MM.1S (cell line): Measurements from ENCODE around the gene PROK2.

Experiments
- DNase-seq: peaks from one replicate; pipeline ENCODE4 v3.0.0-alpha.2; 2015
- H2AFZ ChIP-seq: fragments of 300-600 bp; sonication (generic); 2 replicates; pipeline ENCODE4 v1.6.0; 2016; ENCODE audit warnings: antibody characterized with exemption, low read length
- H3F3A ChIP-seq: fragments of 300-600 bp; sonication (generic); 2 replicates; pipeline ENCODE4 v1.6.1; 2016; ENCODE audit warnings: mild to moderate bottlenecking, antibody characterized with exemption, low read length, moderate library complexity, mixed read lengths; ENCODE audit not compliant: insufficient read depth
- H3K27ac ChIP-seq: fragments of 300-600 bp; sonication (generic); 2 replicates; pipeline ENCODE4 v1.5.1; 2016; ENCODE audit warnings: mild to moderate bottlenecking, low read length
- H3K27me3 ChIP-seq: fragments of 300-600 bp; sonication (generic); replicated peaks from 2 replicates; pipeline ENCODE4 v1.6.0; 2016; ENCODE audit warnings: low read length; ENCODE audit not compliant: insufficient read depth
- H3K36me3 ChIP-seq: fragments of 300-600 bp; sonication (generic); replicated peaks from 2 replicates; pipeline ENCODE4 v1.6.1; 2016; ENCODE audit warnings: mild to moderate bottlenecking, low read length, mixed read lengths; ENCODE audit not compliant: insufficient read depth
- H3K4me1 ChIP-seq: fragments of 300-600 bp; sonication (generic); 2 replicates; pipeline ENCODE4 v1.6.1; 2016; ENCODE audit warnings: low read length, mixed read lengths
- H3K4me2 ChIP-seq: fragments of 300-600 bp; sonication (generic); 2 replicates; pipeline ENCODE4 v1.6.0; 2016; ENCODE audit warnings: low read depth, low read length
- H3K4me3 ChIP-seq: fragments of 300-600 bp; sonication (generic); 2 replicates; pipeline ENCODE4 v1.5.1; 2016; ENCODE audit warnings: low read length, mixed read lengths
- H3K79me2 ChIP-seq: fragments of 300-600 bp; sonication (generic); 2 replicates; pipeline ENCODE4 v1.6.1; 2016; ENCODE audit warnings: mixed run types, low read length, mixed read lengths
- H3K9ac ChIP-seq: fragments of 300-600 bp; sonication (generic); 2 replicates; pipeline ENCODE4 v1.6.1; 2016; ENCODE audit warnings: low read length, mixed read lengths
- H3K9me2 ChIP-seq: fragments of 300-600 bp; sonication (generic); replicated peaks from 2 replicates; pipeline ENCODE4 v1.6.1; 2016; ENCODE audit warnings: mild to moderate bottlenecking, low read length, mixed read lengths; ENCODE audit not compliant: insufficient read depth
- H3K9me3 ChIP-seq: fragments of 300-600 bp; sonication (generic); replicated peaks from 2 replicates; pipeline ENCODE4 v1.6.1; 2016; ENCODE audit warnings: mild to moderate bottlenecking, low read length, mixed read lengths; ENCODE audit not compliant: insufficient read depth
- H4K20me1 ChIP-seq: fragments of 300-600 bp; sonication (generic); 2 replicates; pipeline ENCODE4 v1.6.1; 2016; ENCODE audit warnings: mild to moderate bottlenecking, low read length, moderate library complexity, mixed read lengths; ENCODE audit not compliant: insufficient read depth
- EZH2 ChIP-seq: fragments of 300-600 bp; sonication (generic); optimal IDR thresholded peaks from 2 replicates; pipeline ENCODE3; 2017; ENCODE audit warnings: low read depth, mild to moderate bottlenecking, antibody characterized with exemption, low read length, mixed read lengths
- EZH2phosphoT487 ChIP-seq: fragments of 300-600 bp; sonication (generic); IDR thresholded peaks from 2 replicates; pipeline ENCODE4 v1.6.1; 2018; ENCODE audit warnings: antibody characterized with exemption, low read length
- TF ChIP-seq, protein P1 (sequence below): fragments of 300-600 bp; sonication (generic); IDR thresholded peaks from 2 replicates; pipeline ENCODE4 v1.5.1; 2016; ENCODE audit warnings: antibody characterized with exemption, low read length, mixed read lengths

The PROK2 gene

GRCh38 chr3:71784914-71785531, at the start of gene PROK2:
Gene PROK2, minus strand, starts transcription at chr3:71785148. Its CDS starts 96 bp downstream, at chr3:71785052.
- Histone ChIP-seq H3K27ac (no peak within 1 kb of the TSS), H3K9me3 (no peaks in the 10 kb centered on the region), H2AFZ (no peak within 1 kb of the TSS), H3K27me3 (peaks cover 7% of the 10 kb centered on the region; the same call in 1 of the 2 replicates), H3F3A (no peaks in the 10 kb centered on the region), H4K20me1 (no peaks in the 10 kb centered on the region), H3K4me2 (peak within 1 kb of the TSS; percentile 24; the same call in 1 of the 2 replicates), H3K9me2 (no peaks in the 10 kb centered on the region), H3K4me3 (0 out of 2 replicates have a peak within 1 kb of the TSS, but pooled peaks have one; percentile 15), H3K79me2 (no peaks in the 10 kb centered on the region), H3K36me3 (no peaks in the 10 kb centered on the region), H3K9ac (no peak within 1 kb of the TSS), H3K4me1 (no peaks in the 10 kb centered on the region)
- no peak for DNase-seq
- TF ChIP-seq EZH2, result no peak
- TF ChIP-seq, protein P1, sequence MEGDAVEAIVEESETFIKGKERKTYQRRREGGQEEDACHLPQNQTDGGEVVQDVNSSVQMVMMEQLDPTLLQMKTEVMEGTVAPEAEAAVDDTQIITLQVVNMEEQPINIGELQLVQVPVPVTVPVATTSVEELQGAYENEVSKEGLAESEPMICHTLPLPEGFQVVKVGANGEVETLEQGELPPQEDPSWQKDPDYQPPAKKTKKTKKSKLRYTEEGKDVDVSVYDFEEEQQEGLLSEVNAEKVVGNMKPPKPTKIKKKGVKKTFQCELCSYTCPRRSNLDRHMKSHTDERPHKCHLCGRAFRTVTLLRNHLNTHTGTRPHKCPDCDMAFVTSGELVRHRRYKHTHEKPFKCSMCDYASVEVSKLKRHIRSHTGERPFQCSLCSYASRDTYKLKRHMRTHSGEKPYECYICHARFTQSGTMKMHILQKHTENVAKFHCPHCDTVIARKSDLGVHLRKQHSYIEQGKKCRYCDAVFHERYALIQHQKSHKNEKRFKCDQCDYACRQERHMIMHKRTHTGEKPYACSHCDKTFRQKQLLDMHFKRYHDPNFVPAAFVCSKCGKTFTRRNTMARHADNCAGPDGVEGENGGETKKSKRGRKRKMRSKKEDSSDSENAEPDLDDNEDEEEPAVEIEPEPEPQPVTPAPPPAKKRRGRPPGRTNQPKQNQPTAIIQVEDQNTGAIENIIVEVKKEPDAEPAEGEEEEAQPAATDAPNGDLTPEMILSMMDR, result no peak

DNA sequence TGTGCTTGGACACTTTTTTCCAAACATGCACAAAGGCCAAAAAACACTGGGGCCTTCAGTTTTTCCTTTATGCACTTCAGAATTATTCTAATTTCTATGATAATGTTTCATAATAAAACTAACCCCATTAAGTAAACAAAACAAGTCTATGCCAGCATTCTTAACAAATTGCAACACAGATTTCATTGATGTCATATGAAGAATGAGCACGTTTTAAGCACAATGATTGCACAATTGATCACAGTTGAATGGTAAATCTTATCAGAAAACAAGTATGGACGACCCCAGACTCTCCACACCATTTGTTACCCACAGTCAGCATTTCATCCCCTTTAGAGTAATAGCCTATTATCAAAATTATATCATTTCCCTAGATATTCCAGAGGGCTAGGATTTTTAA, 46.7 kb upstream of the PROK2 start:
- no peaks in the 10 kb centered on the region for H3K79me2 ChIP-seq
- no peak overlapping the region for H3K27ac ChIP-seq
- no peak overlapping the region for H2AFZ ChIP-seq
- H3K9me2 ChIP-seq, result no peaks in the 10 kb centered on the region
- no peaks in the 10 kb centered on the region for H3K27me3 ChIP-seq
- no peak overlapping the region for H3K4me2 ChIP-seq
- no peak overlapping the region for H3K4me3 ChIP-seq
- H3F3A ChIP-seq, result no peaks in the 10 kb centered on the region
- no peaks in the 10 kb centered on the region for H3K4me1 ChIP-seq
- DNase-seq, result no peak
- TF ChIP-seq EZH2phosphoT487 (no peak), EZH2 (no peak)
- TF ChIP-seq, protein P1, result no peak
- no peaks in the 10 kb centered on the region for H3K9me3 ChIP-seq
- no peaks in the 10 kb centered on the region for H3K36me3 ChIP-seq
- H4K20me1 ChIP-seq, result no peaks in the 10 kb centered on the region
- no peak overlapping the region for H3K9ac ChIP-seq

DNA sequence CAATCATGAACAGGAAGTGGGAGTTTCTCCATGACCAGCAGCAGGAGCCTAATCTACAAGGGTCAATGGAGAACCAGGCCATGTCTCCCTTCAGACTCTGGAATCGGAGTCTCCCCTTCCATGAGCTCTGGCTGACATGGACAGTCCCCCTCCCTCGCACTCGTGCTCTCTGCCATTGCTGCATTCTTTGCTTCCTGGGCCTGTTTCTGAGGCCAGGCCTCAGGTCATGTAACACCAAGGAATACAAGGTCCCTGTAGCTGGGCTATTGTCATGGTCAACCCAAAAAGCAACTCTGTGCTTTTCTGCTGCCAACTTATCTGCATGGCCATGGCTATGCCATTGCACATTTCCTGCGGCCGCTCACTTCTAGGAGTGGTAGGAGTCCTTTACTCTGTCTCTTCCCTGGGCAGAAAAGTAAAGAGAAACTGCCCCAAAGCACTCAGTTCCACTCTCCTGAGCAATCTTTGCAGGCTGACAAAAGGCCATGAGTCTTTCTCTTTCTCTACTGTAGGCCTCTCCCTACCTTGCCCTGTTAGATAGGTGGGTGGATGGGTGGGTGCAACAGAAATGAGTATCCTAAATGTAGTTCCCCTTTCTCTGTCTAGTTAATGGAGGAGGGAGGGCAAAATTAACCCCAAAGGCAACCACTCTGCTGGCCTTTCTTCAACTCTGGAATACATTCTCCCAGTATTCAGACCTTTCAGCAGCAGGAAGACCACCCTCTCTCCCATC, 40.8 kb upstream of the PROK2 start:
- Histone ChIP-seq H3F3A (no peaks in the 10 kb centered on the region), H3K36me3 (no peaks in the 10 kb centered on the region), H3K27ac (no peak overlapping the region), H3K4me2 (no peak overlapping the region), H4K20me1 (no peaks in the 10 kb centered on the region), H3K4me3 (no peak overlapping the region), H3K9me3 (no peaks in the 10 kb centered on the region), H3K79me2 (no peaks in the 10 kb centered on the region), H3K4me1 (no peaks in the 10 kb centered on the region), H3K27me3 (no peaks in the 10 kb centered on the region), H3K9me2 (no peaks in the 10 kb centered on the region), H2AFZ (no peak overlapping the region), H3K9ac (no peak overlapping the region)
- TF ChIP-seq, protein P1, result no peak
- TF ChIP-seq EZH2phosphoT487 (no peak), EZH2 (no peak)
- no peak for DNase-seq
